BLaER1 treated with 17β-estradiol and CSF1 and Interleukin-3, amounts not matched to agents 10 nM and 100 nM (cell line): Measurements from ENCODE around the gene PRCP.

Source experiments
- H3K27ac ChIP-seq, 11 experiments: shearing (Covaris generic); formaldehyde crosslinking; 2 replicates each; pipeline ENCODE4 v1.8.1; 2022
- H3K27me3 ChIP-seq, 11 experiments: shearing (Covaris generic); formaldehyde crosslinking; 2 replicates each; pipeline ENCODE4 v1.8.1; 2022
- H3K36me3 ChIP-seq, 11 experiments: shearing (Covaris generic); formaldehyde crosslinking; 2 replicates each; pipeline ENCODE4 v1.8.1; 2022
- H3K4me1 ChIP-seq, 10 experiments: shearing (Covaris generic); formaldehyde crosslinking; 2 replicates each; pipeline ENCODE4 v1.8.1; 2022
- H3K4me2 ChIP-seq, 11 experiments: shearing (Covaris generic); formaldehyde crosslinking; 2 replicates each; pipeline ENCODE4 v1.8.1; 2022
- H3K4me3 ChIP-seq, 10 experiments: shearing (Covaris generic); formaldehyde crosslinking; 2 replicates each; pipeline ENCODE4 v1.8.1; 2022
- H3K9ac ChIP-seq, 11 experiments: shearing (Covaris generic); formaldehyde crosslinking; 2 replicates each; pipeline ENCODE4 v1.8.1; 2022
- H3K9me3 ChIP-seq, 11 experiments: shearing (Covaris generic); formaldehyde crosslinking; replicated peaks in 1 of 11; 2 replicates each; pipeline ENCODE4 v1.8.1; 2022
- H4K20me1 ChIP-seq, 11 experiments: shearing (Covaris generic); formaldehyde crosslinking; 2 replicates each; pipeline ENCODE4 v1.8.1; 2022
- Cebpa-rat ChIP-seq, 11 experiments: shearing (Covaris generic); IDR thresholded peaks; 2 replicates each; pipeline ENCODE4 v1.8.1; 2022

Gene PRCP

DNA sequence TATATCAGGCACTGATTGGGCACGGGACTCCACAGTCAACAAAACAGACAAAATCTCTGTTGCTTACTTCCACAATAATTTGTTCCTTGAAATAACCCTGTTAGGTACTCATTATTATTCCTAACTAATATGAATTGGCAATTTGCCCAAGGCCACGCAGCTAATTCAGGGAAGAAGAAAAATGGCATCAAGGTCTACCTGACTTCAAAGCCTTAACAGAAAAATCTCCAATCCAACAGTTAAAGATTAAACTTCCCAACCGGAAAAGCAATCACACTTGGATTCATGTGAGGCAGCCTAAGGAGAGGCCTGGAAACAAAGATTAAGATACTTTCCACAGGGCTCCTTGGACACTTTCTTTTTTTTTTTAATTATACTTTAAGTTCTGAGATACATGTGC is 68.9 kb downstream of the PRCP start:
- no peak for TF ChIP-seq Cebpa-rat (IDR thresholded peaks at IDR 0.05)
- no peak overlapping the region for H3K27ac ChIP-seq
- no peak overlapping the region for H3K9ac ChIP-seq
- H3K4me1 ChIP-seq, result no peaks in the 10 kb centered on the region
- H3K4me2 ChIP-seq, result no peak overlapping the region
- no peak overlapping the region for H3K4me3 ChIP-seq
- H3K27me3 ChIP-seq, result no peaks in the 10 kb centered on the region
- peaks cover 0 to 28% (median 0%) of the 10 kb centered on the region in 11 experiments; a peak in 9 of 22 replicates for H3K36me3 ChIP-seq
- no peaks in the 10 kb centered on the region for H4K20me1 ChIP-seq
- H3K9me3 ChIP-seq, result 0 out of 22 replicates have a peak, but pooled peaks cover 0 to 6% (median 0%) of the 10 kb centered on the region in 11 experiments

DNA sequence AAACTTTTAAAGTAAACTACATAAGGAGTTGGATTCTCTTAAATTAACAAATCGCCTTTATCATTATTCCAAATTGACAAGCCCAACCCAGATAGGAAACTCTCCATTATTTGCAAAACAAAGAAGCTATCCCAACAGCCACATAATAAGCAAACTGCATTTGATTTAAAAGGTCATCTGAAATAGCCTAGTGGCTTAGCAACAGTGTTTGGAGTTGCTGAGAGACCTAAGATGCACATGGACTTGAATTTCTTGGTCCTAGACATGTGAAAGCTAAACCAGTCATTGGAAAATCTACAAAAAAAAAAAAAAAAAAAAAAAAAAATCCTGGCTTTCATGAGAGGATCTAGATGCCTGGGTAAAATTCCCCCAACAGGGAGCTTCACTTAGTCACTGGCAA is 69.5 kb downstream of the PRCP start:
- TF ChIP-seq Cebpa-rat (IDR thresholded peaks at IDR 0.05), result no peak
- Histone ChIP-seq H3K36me3 (peaks cover 0 to 21% (median 0%) of the 10 kb centered on the region in 11 experiments; a peak in 6 of 22 replicates), H4K20me1 (no peaks in the 10 kb centered on the region), H3K4me2 (no peak overlapping the region), H3K9me3 (0 out of 22 replicates have a peak, but pooled peaks cover 0 to 6% (median 0%) of the 10 kb centered on the region in 11 experiments), H3K27ac (no peak overlapping the region), H3K4me3 (no peak overlapping the region), H3K9ac (no peak overlapping the region), H3K27me3 (no peaks in the 10 kb centered on the region), H3K4me1 (no peaks in the 10 kb centered on the region)

DNA sequence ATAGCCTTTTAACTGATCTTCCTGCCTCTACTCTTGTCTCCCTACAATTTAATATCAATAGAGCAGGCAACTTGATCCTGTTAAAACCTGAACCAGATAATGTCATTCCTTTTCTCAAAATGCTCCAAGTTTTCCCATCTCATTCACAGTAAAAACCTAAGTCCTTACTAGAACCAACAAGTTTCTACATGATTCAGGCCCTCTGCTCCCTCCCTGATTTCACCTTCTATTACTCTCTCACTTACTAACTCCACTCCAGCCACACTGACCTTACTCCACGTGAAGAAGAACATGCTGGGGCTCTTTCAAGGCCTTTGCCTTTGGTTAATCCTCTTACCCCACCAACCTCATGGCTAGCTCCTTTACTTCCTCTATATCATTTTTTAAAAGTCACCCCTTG is 71.1 kb downstream of the PRCP start:
- Histone ChIP-seq H3K27me3 (no peaks in the 10 kb centered on the region), H3K4me2 (no peak overlapping the region), H3K36me3 (peaks cover 0 to 19% (median 0%) of the 10 kb centered on the region in 11 experiments; a peak in 7 of 22 replicates), H3K9ac (no peak overlapping the region), H4K20me1 (no peaks in the 10 kb centered on the region), H3K9me3 (no peaks in the 10 kb centered on the region), H3K4me3 (no peak overlapping the region), H3K4me1 (peaks cover 0 to 5% (median 0%) of the 10 kb centered on the region in 10 experiments; a peak in 1 of 20 replicates), H3K27ac (no peak overlapping the region)
- TF ChIP-seq Cebpa-rat (IDR thresholded peaks at IDR 0.05), result no peak

DNA sequence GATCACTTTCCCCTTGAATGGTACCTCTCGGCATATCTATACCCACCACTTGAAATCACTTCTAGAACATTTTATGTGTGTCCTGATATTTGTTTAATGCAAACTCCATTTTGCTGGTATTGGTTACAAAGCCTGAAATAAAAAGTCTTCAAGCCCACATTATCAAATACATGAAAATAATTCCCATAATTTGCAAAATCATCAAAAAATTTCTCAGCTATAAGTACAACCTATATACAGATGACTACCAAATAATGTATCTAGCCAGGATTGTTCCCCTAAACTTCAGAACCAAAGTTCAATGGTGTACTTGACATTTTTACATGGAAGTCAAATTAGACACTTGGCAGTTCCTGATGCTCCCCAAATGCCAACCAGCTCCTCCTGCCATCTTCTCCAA is 71.8 kb downstream of the PRCP start:
- no peak for TF ChIP-seq Cebpa-rat (IDR thresholded peaks at IDR 0.05)

DNA sequence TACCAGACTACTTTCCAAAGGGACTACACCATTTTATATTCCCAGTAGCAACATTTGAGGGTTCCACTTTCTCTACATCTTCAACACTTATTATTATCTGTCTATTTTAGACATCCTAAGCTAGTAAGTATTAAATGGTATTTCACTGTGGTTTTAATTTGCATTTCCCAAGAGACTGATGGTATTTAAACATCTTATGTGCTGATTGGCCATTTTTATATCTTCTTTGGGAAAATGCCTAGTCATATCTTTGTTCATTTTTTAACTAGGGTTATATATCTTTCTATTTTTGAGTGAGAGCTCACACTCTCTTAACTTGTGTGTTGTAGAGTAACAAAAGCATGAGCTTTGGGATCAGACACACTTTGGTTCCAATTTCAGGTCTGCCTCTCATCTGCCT is 73.7 kb downstream of the PRCP start:
- Histone ChIP-seq H3K4me2 (no peak overlapping the region), H3K4me1 (peaks cover 0 to 6% (median 0%) of the 10 kb centered on the region in 10 experiments; a peak in 1 of 20 replicates), H3K27ac (no peak overlapping the region), H3K4me3 (no peak overlapping the region), H3K9ac (no peak overlapping the region), H3K9me3 (no peaks in the 10 kb centered on the region), H3K27me3 (no peaks in the 10 kb centered on the region), H4K20me1 (no peaks in the 10 kb centered on the region), H3K36me3 (peaks cover 0 to 10% (median 0%) of the 10 kb centered on the region in 11 experiments; a peak in 2 of 22 replicates)
- TF ChIP-seq Cebpa-rat (IDR thresholded peaks at IDR 0.05), result no peak

More for the DNA sequence above, 71.8 kb downstream of the PRCP start:
- no peak overlapping the region for H3K4me3 ChIP-seq
- no peaks in the 10 kb centered on the region for H3K27me3 ChIP-seq
- no peak overlapping the region for H3K4me2 ChIP-seq
- H3K36me3 ChIP-seq, result peaks cover 0 to 13% (median 0%) of the 10 kb centered on the region in 11 experiments; a peak in 6 of 22 replicates
- no peak overlapping the region for H3K27ac ChIP-seq
- peaks cover 0 to 6% (median 0%) of the 10 kb centered on the region in 10 experiments; a peak in 1 of 20 replicates for H3K4me1 ChIP-seq
- H4K20me1 ChIP-seq, result no peaks in the 10 kb centered on the region
- H3K9ac ChIP-seq, result no peak overlapping the region
- no peaks in the 10 kb centered on the region for H3K9me3 ChIP-seq

DNA sequence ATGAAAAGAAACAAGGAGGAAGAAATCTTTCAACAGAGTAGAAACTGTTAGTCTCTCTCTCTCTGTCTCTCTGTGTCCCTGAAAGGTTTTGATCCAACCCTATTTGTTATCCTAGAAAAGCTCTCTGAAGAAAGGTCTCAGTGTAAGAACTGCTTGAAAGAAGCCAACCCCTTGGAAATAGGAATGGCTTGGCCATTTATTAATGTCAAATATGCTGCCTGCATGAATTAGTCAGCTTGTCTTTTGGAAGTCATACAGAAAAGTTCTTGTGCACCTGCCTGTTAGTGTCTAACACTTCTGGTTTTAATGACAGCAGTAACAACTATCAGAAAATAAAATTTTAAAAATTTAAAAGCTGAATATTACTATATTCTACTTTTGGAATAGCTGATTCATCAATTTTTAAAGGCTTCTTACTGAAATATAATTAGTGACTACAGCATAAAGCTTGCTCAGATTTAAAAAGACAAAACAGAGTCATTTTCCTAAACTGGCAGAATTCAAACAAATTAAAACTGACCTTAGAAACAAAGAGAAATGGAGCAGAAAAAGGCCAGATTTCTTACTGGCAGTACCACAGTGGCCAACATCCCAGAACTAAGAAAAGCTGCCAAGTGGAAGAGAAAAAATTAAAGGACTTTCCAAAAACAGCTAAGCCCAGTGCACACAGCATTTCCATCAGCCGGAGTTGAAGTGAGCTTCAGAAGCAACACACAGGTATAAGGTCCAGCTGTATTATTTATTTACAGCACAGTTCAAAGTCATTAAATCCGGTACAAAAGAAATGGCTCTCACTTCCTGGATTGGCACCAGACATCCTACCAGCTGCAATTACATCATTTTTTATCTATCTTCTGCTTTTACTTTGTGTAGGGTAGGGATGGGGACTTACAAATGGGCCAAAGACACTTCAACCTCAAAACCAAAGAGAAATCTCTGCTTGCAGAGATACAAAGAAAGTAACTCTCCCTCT is 76.3 kb downstream of the PRCP start:
- no peaks in the 10 kb centered on the region for H4K20me1 ChIP-seq

DNA sequence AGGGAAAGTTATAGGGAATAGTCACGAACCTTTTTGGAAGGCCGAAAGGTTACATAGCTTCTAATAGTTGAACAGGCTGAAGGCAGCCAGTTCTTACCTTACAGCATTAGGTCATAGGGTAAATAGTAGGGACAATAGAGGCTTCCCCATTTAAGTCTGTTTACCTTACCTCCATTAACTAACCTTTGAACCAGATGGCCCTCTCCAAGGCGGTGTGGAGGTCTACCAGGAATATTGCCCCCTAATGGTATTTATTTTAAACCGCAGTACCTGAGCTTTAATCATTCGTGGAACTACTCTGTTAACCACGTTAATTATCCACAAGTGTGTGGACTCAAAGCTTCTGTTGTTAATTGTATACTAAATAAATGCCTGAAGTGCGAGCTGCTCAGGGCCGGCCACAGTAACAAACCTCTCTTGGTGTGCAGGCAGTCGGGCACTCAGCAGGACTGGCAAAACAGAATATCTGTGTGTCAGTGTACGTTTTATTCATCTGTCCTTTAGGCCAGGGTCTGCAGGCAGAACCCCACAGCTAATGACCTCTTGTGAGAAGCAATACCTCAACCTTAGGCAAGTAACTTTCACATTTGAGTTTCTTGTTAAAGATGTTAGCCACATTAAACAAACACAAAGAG is 81.7 kb downstream of the PRCP start:
- H3K4me3 ChIP-seq, result no peak overlapping the region
- H4K20me1 ChIP-seq, result no peaks in the 10 kb centered on the region
- no peaks in the 10 kb centered on the region for H3K4me1 ChIP-seq
- TF ChIP-seq Cebpa-rat (IDR thresholded peaks at IDR 0.05), result no peak
- no peaks in the 10 kb centered on the region for H3K36me3 ChIP-seq
- no peak overlapping the region for H3K27ac ChIP-seq
- no peaks in the 10 kb centered on the region for H3K9me3 ChIP-seq
- no peak overlapping the region for H3K4me2 ChIP-seq
- no peak overlapping the region for H3K9ac ChIP-seq
- H3K27me3 ChIP-seq, result no peaks in the 10 kb centered on the region

More for the DNA sequence above, 76.3 kb downstream of the PRCP start:
- TF ChIP-seq Cebpa-rat (IDR thresholded peaks at IDR 0.05), result no peak
- Histone ChIP-seq H3K9ac (no peak overlapping the region), H3K4me3 (no peak overlapping the region), H3K27ac (no peak overlapping the region), H3K36me3 (peaks cover 0 to 10% (median 0%) of the 10 kb centered on the region in 11 experiments; a peak in 2 of 22 replicates), H3K4me1 (peaks cover 0 to 6% (median 0%) of the 10 kb centered on the region in 10 experiments; a peak in 1 of 20 replicates), H3K27me3 (no peaks in the 10 kb centered on the region), H3K9me3 (no peaks in the 10 kb centered on the region), H3K4me2 (no peak overlapping the region; a peak in 1 of 22 replicates)

DNA sequence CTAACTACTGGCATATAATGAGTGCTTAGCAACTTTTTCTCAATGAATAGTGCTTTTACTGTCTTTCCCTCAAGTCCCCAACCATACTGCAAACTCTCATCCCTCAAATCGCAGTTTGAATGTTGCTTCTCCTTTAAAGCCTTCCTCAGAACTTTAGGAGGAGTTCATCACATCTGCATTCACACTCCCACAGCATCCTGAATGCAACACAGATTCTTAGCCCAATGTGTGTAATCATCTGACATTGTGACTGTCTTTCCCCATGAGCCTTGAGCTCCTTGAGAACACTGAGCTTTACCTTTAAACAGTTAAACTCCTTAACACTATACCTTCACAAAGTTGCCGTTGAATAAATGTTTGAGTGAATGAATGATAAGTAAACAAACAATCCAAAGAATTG is 84.8 kb downstream of the PRCP start:
- Histone ChIP-seq H3K27me3 (no peaks in the 10 kb centered on the region), H3K4me1 (no peaks in the 10 kb centered on the region), H3K9me3 (no peaks in the 10 kb centered on the region), H3K27ac (no peak overlapping the region), H3K36me3 (no peaks in the 10 kb centered on the region), H4K20me1 (no peaks in the 10 kb centered on the region), H3K4me2 (no peak overlapping the region), H3K9ac (no peak overlapping the region), H3K4me3 (no peak overlapping the region)
- no peak for TF ChIP-seq Cebpa-rat (IDR thresholded peaks at IDR 0.05)

DNA sequence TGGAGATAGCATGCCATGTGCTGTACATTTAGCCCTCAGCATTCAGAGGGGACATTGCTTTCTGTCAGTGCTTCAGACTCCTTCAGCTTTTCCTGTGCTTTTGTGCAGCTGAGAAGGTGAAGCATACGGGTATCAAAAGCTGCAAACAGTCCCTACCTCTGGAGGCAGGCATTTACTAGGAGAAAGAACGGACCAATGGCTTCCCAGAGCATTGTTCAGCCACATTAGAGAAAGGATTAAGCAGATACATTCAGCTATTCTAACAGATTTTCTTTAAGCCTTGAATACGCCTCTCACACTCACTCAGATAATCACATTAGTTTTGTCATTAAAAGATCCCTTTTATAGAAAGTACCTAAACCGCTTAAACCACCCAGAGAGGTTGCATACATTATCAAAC is 85.9 kb downstream of the PRCP start:
- H3K36me3 ChIP-seq, result no peaks in the 10 kb centered on the region
- no peak overlapping the region for H3K4me2 ChIP-seq
- H3K27me3 ChIP-seq, result no peaks in the 10 kb centered on the region
- H3K4me1 ChIP-seq, result no peaks in the 10 kb centered on the region
- H3K9ac ChIP-seq, result no peak overlapping the region
- no peak overlapping the region for H3K4me3 ChIP-seq
- TF ChIP-seq Cebpa-rat (IDR thresholded peaks at IDR 0.05), result no peak
- H3K27ac ChIP-seq, result no peak overlapping the region
- H3K9me3 ChIP-seq, result no peaks in the 10 kb centered on the region
- no peaks in the 10 kb centered on the region for H4K20me1 ChIP-seq
